Astrocyte (in vitro differentiated cells and primary cell): ENCODE data around the gene RRBP1.

ENCODE experiments used
- CTCF ChIP-seq: IDR thresholded peaks from 2 replicates; pipeline ENCODE4 v1.5.1; 2011; ENCODE audit warnings: low read depth, mild to moderate bottlenecking, inconsistent platforms, low read length, moderate library complexity; ENCODE audit not compliant: insufficient read depth
- EZH2 ChIP-seq: IDR thresholded peaks from 2 replicates; pipeline ENCODE4 v1.6.1; 2012; ENCODE audit warnings: mild to moderate bottlenecking, low read length, inconsistent platforms; ENCODE audit not compliant: insufficient read depth

- TF ChIP-seq CTCF (no peak), EZH2 (no peak)
Observed at GRCh38 chr20:17730071-17730470, 48.0 kb upstream of the RRBP1 start.
